PC-3 (cell line): ENCODE measurements around the gene RUFY2.
"Not testable (repeated sequence)": the region's sequence is repeated elsewhere in the genome, so short reads cannot be mapped to it uniquely, and the experiment has no call there.

Experiments
- CTCF ChIP-seq: fragments of 300-600 bp; sonication (generic); conservative IDR thresholded peaks from 2 replicates; pipeline ENCODE4 v1.5.1; 2017; ENCODE audit warnings: antibody characterized with exemption, low read depth, mild to moderate bottlenecking, low read length
- EZH2 ChIP-seq: fragments of 300-600 bp; sonication (generic); IDR thresholded peaks from one replicate; pipeline ENCODE4 v1.6.1; 2017; ENCODE audit warnings: antibody characterized with exemption, mild to moderate bottlenecking, low read length; ENCODE audit not compliant: unreplicated experiment

GRCh38 chr10:68324396-68324795 lies 82.7 kb downstream of the RUFY2 start:
- TF ChIP-seq CTCF, EZH2: not testable (repeated sequence)
